SK-N-SH treated with all-trans-retinoic acid at 6 μM for 48 hours (cell line): ENCODE results near the gene TXN.

Experiments used
- ATAC-seq: fragments of 200-7000 bp; cut with Tn5 transposase; 3 replicates; pipeline ENCODE4 v1.9.1; 2020; ENCODE audit warnings: mild to moderate bottlenecking, moderate library complexity
- ARNTL ChIP-seq: fragments of 450-650 bp; formaldehyde crosslinking; IDR thresholded peaks from 2 replicates; pipeline ENCODE4 v1.5.0; 2020; ENCODE audit warnings: low read depth, mild to moderate bottlenecking, moderate library complexity, borderline replicate concordance
- BACH2 ChIP-seq: fragments of 250-450 bp; sonication (Bioruptor Pico); IDR thresholded peaks from 2 replicates; pipeline ENCODE4 v1.9.0; 2021; ENCODE audit warnings: mild to moderate bottlenecking, borderline replicate concordance
- CSRNP3 ChIP-seq: fragments of 250-450 bp; sonication (Bioruptor Pico); IDR thresholded peaks from 2 replicates; pipeline ENCODE4 v1.5.1; 2021; ENCODE audit warnings: mild to moderate bottlenecking, moderate library complexity
- ESRRG ChIP-seq: fragments of 250-450 bp; sonication (Bioruptor Pico); IDR thresholded peaks from 2 replicates; pipeline ENCODE4 v1.6.1; 2021; ENCODE audit warnings: mild to moderate bottlenecking
- GLIS3 ChIP-seq: fragments of 250-450 bp; sonication (Bioruptor Pico); IDR thresholded peaks from 2 replicates; pipeline ENCODE4 v1.5.0; 2020; ENCODE audit warnings: mild to moderate bottlenecking, moderate library complexity
- ISL1 ChIP-seq: fragments of 250-450 bp; sonication (Bioruptor Pico); IDR thresholded peaks from 2 replicates; pipeline ENCODE4 v2.1.2; 2022; ENCODE audit warnings: mild to moderate bottlenecking, moderate library complexity
- OSR1 ChIP-seq: fragments of 250-450 bp; sonication (Bioruptor Pico); IDR thresholded peaks from 2 replicates; pipeline ENCODE4 v1.8.0; 2022; ENCODE audit warnings: moderate library complexity, mild to moderate bottlenecking, inconsistent platforms
- PPARA ChIP-seq: fragments of 250-450 bp; sonication (Bioruptor Pico); IDR thresholded peaks from 2 replicates; pipeline ENCODE4 v1.5.0; 2020; ENCODE audit warnings: mild to moderate bottlenecking, borderline replicate concordance
- RARB ChIP-seq: fragments of 250-450 bp; sonication (Bioruptor Pico); IDR thresholded peaks from 2 replicates; pipeline ENCODE4 v1.8.0; 2021; ENCODE audit warnings: mild to moderate bottlenecking, moderate library complexity
- SNAI2 ChIP-seq: fragments of 250-450 bp; sonication (Bioruptor Pico); IDR thresholded peaks from 2 replicates; pipeline ENCODE4 v1.5.0; 2020; ENCODE audit warnings: mild to moderate bottlenecking, moderate library complexity
- TCF4 ChIP-seq: fragments of 250-450 bp; sonication (Bioruptor Pico); IDR thresholded peaks from 2 replicates; pipeline ENCODE4 v1.8.0; 2021; ENCODE audit warnings: mild to moderate bottlenecking, moderate library complexity, borderline replicate concordance
- TOX ChIP-seq: fragments of 250-450 bp; sonication (Bioruptor Pico); IDR thresholded peaks from 2 replicates; pipeline ENCODE4 v1.8.0; 2021; ENCODE audit warnings: mild to moderate bottlenecking, moderate library complexity, borderline replicate concordance
- ZFP3 ChIP-seq: fragments of 250-450 bp; sonication (Bioruptor Pico); IDR thresholded peaks from 2 replicates; pipeline ENCODE4 v1.5.0; 2020; ENCODE audit warnings: mild to moderate bottlenecking, moderate library complexity
- ZFP30 ChIP-seq: fragments of 450-650 bp; formaldehyde crosslinking; IDR thresholded peaks from 2 replicates; pipeline ENCODE4 v1.5.0; 2022; ENCODE audit warnings: mild to moderate bottlenecking, moderate library complexity
- ZNF565 ChIP-seq: fragments of 450-650 bp; formaldehyde crosslinking; conservative IDR thresholded peaks from 2 replicates; pipeline ENCODE4 v1.5.0; 2020; ENCODE audit warnings: low read depth, mild to moderate bottlenecking, moderate library complexity
- ZNF70 ChIP-seq: fragments of 450-650 bp; formaldehyde crosslinking; IDR thresholded peaks from 2 replicates; pipeline ENCODE4 v1.5.0; 2020; ENCODE audit warnings: mild to moderate bottlenecking, moderate library complexity
- ZNF8 ChIP-seq: fragments of 450-650 bp; formaldehyde crosslinking; IDR thresholded peaks from 2 replicates; pipeline ENCODE4 v1.5.0; 2020; ENCODE audit warnings: mild to moderate bottlenecking, moderate library complexity
- TF ChIP-seq, protein P1 (sequence below): fragments of 250-450 bp; sonication (Bioruptor Pico); IDR thresholded peaks from 2 replicates; pipeline ENCODE4 v1.8.0; 2021; ENCODE audit warnings: low read depth, mild to moderate bottlenecking, moderate library complexity, borderline replicate concordance
- TF ChIP-seq, protein P2 (sequence below): fragments of 250-450 bp; sonication (Bioruptor Pico); IDR thresholded peaks from 2 replicates; pipeline ENCODE4 v1.5.0; 2020; ENCODE audit warnings: mild to moderate bottlenecking, moderate library complexity

The TXN gene

DNA sequence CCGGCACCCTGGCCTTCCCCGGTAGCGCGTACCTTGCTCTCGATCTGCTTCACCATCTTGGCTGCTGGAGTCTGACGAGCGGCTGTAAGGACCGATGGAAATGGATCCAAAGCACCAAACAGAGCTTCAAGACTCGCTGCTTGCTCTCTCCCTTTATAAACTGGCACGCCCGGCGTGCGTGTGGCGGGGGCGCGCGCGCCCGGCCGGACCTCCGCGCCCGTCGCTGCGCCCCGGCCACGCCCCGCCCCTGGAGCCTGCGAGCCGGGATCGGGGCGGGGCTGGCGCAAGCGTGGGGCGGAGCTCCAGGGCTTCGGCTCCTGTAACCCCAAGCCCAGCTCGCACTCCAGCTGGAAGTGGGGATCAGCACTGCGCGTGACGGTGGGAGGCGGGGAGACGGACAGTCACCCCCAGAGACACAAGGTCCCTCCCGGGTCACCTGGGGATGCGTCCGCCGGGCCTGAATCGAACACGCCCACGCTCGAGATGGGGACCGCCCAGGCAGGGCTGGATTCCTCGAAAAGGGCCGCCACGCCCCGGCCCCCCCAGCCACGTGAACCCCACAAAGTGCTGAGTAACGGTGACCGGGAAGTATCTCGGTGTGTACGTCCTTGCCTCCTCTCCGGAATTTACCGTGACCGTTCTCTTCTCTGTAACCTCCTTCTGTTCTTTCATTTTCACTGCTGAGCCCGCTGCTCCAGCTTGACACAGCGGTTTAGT lies at the start of gene TXN:
TSS of gene TXN (minus strand) at position 128 of the 717 bp plus-strand sequence. CDS start at position 56, 72 bp downstream.
- peak; percentile 82 for ATAC-seq
- TF ChIP-seq CSRNP3 (CRISPR knock-in tag) (no peak), ZNF565 (CRISPR knock-in tag) (no peak), BACH2 (no peak)

- TF ChIP-seq BACH2 (no peak), ZFP30 (no peak), ZNF8 (CRISPR knock-in tag) (no peak), SNAI2 (CRISPR knock-in tag) (no peak), CSRNP3 (CRISPR knock-in tag) (no peak), ZFP3 (no peak), TCF4 (CRISPR knock-in tag) (no peak), OSR1 (no peak), ZNF70 (CRISPR knock-in tag) (no peak), TOX (CRISPR knock-in tag) (no peak), PPARA (CRISPR knock-in tag) (no peak), ZNF565 (CRISPR knock-in tag) (no peak), GLIS3 (CRISPR knock-in tag) (no peak), ESRRG (CRISPR knock-in tag) (no peak), ARNTL (CRISPR knock-in tag) (no peak), ISL1 (CRISPR knock-in tag) (no peak)
- TF ChIP-seq, protein P1, sequence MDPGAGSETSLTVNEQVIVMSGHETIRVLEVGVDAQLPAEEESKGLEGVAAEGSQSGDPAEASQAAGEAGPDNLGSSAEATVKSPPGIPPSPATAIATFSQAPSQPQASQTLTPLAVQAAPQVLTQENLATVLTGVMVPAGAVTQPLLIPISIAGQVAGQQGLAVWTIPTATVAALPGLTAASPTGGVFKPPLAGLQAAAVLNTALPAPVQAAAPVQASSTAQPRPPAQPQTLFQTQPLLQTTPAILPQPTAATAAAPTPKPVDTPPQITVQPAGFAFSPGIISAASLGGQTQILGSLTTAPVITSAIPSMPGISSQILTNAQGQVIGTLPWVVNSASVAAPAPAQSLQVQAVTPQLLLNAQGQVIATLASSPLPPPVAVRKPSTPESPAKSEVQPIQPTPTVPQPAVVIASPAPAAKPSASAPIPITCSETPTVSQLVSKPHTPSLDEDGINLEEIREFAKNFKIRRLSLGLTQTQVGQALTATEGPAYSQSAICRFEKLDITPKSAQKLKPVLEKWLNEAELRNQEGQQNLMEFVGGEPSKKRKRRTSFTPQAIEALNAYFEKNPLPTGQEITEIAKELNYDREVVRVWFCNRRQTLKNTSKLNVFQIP (CRISPR knock-in tag) = no peak
- TF ChIP-seq, protein P2, sequence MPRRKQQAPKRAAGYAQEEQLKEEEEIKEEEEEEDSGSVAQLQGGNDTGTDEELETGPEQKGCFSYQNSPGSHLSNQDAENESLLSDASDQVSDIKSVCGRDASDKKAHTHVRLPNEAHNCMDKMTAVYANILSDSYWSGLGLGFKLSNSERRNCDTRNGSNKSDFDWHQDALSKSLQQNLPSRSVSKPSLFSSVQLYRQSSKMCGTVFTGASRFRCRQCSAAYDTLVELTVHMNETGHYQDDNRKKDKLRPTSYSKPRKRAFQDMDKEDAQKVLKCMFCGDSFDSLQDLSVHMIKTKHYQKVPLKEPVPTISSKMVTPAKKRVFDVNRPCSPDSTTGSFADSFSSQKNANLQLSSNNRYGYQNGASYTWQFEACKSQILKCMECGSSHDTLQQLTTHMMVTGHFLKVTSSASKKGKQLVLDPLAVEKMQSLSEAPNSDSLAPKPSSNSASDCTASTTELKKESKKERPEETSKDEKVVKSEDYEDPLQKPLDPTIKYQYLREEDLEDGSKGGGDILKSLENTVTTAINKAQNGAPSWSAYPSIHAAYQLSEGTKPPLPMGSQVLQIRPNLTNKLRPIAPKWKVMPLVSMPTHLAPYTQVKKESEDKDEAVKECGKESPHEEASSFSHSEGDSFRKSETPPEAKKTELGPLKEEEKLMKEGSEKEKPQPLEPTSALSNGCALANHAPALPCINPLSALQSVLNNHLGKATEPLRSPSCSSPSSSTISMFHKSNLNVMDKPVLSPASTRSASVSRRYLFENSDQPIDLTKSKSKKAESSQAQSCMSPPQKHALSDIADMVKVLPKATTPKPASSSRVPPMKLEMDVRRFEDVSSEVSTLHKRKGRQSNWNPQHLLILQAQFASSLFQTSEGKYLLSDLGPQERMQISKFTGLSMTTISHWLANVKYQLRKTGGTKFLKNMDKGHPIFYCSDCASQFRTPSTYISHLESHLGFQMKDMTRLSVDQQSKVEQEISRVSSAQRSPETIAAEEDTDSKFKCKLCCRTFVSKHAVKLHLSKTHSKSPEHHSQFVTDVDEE (CRISPR knock-in tag) = no peak
- ATAC-seq = no peak
Observed at GRCh38 chr9:110303133-110303532, 46.8 kb upstream of the TXN start.

DNA sequence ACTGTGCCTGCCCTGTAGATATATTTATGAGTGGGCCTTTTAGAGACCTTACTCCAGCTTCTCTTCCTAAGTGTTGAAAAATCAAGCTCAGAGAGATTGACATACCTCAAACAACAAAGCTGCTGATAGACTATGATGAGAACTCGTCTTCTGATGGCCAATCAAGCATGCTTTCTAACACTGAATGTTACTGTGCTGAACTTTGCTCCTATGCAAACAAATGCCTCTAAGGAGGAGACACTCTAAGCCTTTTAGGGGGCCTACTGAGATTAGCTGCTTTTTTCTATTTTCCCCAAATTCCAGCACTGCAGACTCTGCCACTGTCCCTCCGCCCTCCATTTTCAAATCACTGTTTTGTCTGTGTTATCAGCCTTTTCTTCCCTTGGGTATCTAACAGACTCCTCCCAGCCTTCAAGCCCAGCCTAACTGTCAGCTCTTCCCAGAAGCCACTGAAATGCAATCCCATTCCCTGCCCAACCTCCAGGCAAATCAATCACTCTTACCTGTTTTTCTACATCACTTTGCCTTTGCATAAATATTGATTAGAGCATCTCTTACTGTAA lies 41.8 kb upstream of the TXN start:
- ATAC-seq = no peak
- TF ChIP-seq OSR1 (no peak), ZNF565 (CRISPR knock-in tag) (no peak), GLIS3 (CRISPR knock-in tag) (no peak), RARB (CRISPR knock-in tag) (no peak)
- TF ChIP-seq, protein P1 (CRISPR knock-in tag) = no peak
